HFFc6 (cell line): Measurements from ENCODE around the gene TP73. TPM values are rescaled to one million over a fixed set of nuclear protein-coding genes. Genes with fewer than 3 reads are reported as not detected.
"Not testable (repeated sequence)": the region's sequence is repeated elsewhere in the genome, so short reads cannot be mapped to it uniquely, and the experiment has no call there.

ENCODE experiments used
- DNase-seq: peaks from one replicate; pipeline ENCODE4 v3.0.0-alpha.2; 2018
- H3K27ac Mint-ChIP-seq: 2 replicates; pipeline ENCODE4 v1.8.0; 2020; ENCODE audit warnings: mild to moderate bottlenecking, mixed read lengths
- H3K27me3 Mint-ChIP-seq: 2 replicates; pipeline ENCODE4 v1.8.0; 2021; ENCODE audit warnings: mild to moderate bottlenecking, moderate library complexity, mixed read lengths; ENCODE audit not compliant: insufficient read depth
- H3K36me3 Mint-ChIP-seq: 2 replicates; pipeline ENCODE4 v1.8.0; 2021; ENCODE audit warnings: low read depth, mixed read lengths
- H3K4me1 Mint-ChIP-seq: 2 replicates; pipeline ENCODE4 v1.8.0; 2020; ENCODE audit warnings: low read depth, mixed read lengths
- H3K4me3 Mint-ChIP-seq: 2 replicates; pipeline ENCODE4 v1.8.0; 2020; ENCODE audit warnings: mild to moderate bottlenecking, moderate library complexity, mixed read lengths
- H3K9me3 Mint-ChIP-seq: 2 replicates; pipeline ENCODE4 v1.8.0; 2020; ENCODE audit warnings: mild to moderate bottlenecking, mixed read lengths
- total RNA-seq, 6 experiments: library from RNA; stranded (reverse); fragmentation: NEBNext Ultra II Directional; extraction: Animal tissue kit (Norgen Biotek cat#: 25700); gene quantifications; 2 replicates in 1 of 6; 3 replicates in 5 of 6; pipeline ENCODE4 v1.2.3, GENCODE V29; 2021
- TF ChIP-seq, protein P1 (sequence below): fragments of 200-600 bp; sonication (generic); IDR thresholded peaks from 2 replicates; pipeline ENCODE4 v1.5.0; 2021; ENCODE audit warnings: antibody characterized with exemption, mild to moderate bottlenecking

Gene TP73
- total RNA-seq, 6 experiments from 2014 or later: not detected

DNA sequence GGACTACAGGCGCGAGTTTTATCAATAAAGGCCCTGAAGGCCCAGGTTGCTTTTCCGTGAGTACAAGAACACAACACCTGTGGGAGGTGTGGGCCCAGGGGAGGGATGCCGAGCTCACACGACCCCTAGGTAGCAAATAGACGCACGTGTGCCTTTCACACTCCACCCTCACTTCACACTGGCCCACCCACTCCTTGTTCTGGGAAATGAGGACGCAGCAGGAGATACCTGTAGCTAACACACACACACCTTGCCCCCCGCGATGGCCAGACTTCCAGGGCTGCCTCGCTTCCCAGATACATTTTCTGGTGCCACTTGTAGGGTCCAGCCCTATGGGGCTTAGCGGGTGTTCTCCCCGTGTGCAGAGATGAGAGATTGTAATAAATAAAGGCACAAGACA is 95.6 kb downstream of the TP73 start:
- Mint-ChIP-seq H3K9me3 (no peaks in the 10 kb centered on the region), H3K4me1 (0 out of 2 replicates have a peak, but pooled peaks cover 12% of the 10 kb centered on the region), H3K36me3 (no peaks in the 10 kb centered on the region), H3K27me3 (peaks cover 33% of the 10 kb centered on the region), H3K27ac (no peak overlapping the region), H3K4me3 (peak overlapping the region; percentile 61)
- no peak for DNase-seq
- TF ChIP-seq, protein P1, sequence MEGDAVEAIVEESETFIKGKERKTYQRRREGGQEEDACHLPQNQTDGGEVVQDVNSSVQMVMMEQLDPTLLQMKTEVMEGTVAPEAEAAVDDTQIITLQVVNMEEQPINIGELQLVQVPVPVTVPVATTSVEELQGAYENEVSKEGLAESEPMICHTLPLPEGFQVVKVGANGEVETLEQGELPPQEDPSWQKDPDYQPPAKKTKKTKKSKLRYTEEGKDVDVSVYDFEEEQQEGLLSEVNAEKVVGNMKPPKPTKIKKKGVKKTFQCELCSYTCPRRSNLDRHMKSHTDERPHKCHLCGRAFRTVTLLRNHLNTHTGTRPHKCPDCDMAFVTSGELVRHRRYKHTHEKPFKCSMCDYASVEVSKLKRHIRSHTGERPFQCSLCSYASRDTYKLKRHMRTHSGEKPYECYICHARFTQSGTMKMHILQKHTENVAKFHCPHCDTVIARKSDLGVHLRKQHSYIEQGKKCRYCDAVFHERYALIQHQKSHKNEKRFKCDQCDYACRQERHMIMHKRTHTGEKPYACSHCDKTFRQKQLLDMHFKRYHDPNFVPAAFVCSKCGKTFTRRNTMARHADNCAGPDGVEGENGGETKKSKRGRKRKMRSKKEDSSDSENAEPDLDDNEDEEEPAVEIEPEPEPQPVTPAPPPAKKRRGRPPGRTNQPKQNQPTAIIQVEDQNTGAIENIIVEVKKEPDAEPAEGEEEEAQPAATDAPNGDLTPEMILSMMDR: no peak

DNA sequence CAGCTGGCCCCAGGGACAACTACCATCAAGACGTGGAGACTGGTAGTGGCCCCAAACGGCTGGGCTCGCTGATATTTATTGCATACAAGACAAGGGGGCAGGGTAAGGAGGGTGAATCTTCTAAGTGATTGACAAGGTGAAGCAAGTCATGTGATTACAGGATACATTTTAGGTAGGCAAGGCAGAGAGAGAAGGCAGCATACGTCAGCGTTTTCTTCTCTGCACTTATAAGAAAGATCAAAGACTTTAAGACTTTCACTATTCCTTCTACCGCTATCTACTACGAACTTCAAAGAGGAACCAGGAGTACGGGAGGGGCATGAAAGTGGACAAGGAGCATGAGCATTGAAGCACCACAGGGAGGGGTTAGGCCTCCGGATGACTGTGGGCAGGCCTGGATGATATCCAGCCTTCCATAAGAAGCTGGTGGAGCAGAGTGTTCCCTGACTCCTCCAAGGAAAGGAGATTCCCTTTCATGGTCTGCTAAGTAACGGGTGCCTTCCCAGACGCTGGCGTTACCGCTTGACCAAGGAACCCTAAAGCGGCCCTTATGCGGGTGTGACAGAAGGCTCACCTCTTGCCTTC is 96.1 kb downstream of the TP73 start:
- H3K27me3 Mint-ChIP-seq: peaks cover 35% of the 10 kb centered on the region
- H3K36me3 Mint-ChIP-seq, H3K4me3 Mint-ChIP-seq, DNase-seq, H3K9me3 Mint-ChIP-seq, H3K27ac Mint-ChIP-seq, H3K4me1 Mint-ChIP-seq: not testable (repeated sequence)

DNA sequence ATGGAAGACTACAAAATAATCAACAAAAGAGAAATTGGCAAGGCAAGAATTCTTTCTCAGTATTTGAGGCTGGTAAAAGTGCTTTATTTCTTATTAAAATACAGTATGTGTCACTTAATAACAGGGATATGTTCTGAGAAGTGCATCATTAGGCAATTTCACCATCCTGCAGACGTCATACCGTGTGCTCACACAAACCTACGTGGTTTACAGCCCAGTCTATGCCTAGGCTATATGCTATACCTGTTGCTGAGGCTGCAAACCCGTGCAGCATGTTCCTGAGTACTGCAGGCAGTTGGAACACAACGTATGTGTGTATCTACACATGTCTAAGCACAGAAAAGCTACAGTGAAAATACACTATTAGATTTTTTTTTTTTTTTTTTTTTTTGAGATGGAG is 97.2 kb downstream of the TP73 start:
- 0 out of 2 replicates have a peak, but pooled peaks cover 5% of the 10 kb centered on the region for H3K4me1 Mint-ChIP-seq
- H3K4me3 Mint-ChIP-seq: no peak overlapping the region
- H3K9me3 Mint-ChIP-seq: no peaks in the 10 kb centered on the region
- H3K27ac Mint-ChIP-seq: no peak overlapping the region
- DNase-seq: no peak
- no peaks in the 10 kb centered on the region for H3K36me3 Mint-ChIP-seq
- H3K27me3 Mint-ChIP-seq: peaks cover 43% of the 10 kb centered on the region
- TF ChIP-seq, protein P1: no peak

DNA sequence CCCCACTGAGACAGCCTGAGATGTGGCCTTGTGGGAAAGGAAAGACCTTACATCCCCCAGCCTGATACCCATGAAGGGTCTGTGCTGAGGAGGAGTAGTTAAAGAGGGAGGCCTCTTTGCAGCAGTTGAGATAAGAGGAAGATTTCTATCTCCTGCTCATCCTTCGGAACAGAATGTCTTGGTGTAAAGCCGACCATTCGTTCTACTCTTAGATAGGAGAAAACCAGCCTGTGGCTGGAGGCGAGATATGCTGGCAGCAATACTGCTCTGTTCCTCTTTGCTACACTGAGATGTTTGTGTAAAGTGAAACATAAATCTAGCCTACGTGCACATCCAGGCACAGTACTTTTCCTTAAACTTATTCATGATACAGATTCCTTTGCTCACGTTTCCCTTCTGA is 98.4 kb downstream of the TP73 start:
- TF ChIP-seq, protein P1: no peak
- H3K27ac Mint-ChIP-seq: no peak overlapping the region
- H3K4me3 Mint-ChIP-seq: peak overlapping the region; percentile 19; the same call in 1 of the 2 replicates
- H3K9me3 Mint-ChIP-seq: no peaks in the 10 kb centered on the region
- peaks cover 50% of the 10 kb centered on the region for H3K27me3 Mint-ChIP-seq
- no peak for DNase-seq
- 0 out of 2 replicates have a peak, but pooled peaks cover 5% of the 10 kb centered on the region for H3K4me1 Mint-ChIP-seq
- no peaks in the 10 kb centered on the region for H3K36me3 Mint-ChIP-seq

DNA sequence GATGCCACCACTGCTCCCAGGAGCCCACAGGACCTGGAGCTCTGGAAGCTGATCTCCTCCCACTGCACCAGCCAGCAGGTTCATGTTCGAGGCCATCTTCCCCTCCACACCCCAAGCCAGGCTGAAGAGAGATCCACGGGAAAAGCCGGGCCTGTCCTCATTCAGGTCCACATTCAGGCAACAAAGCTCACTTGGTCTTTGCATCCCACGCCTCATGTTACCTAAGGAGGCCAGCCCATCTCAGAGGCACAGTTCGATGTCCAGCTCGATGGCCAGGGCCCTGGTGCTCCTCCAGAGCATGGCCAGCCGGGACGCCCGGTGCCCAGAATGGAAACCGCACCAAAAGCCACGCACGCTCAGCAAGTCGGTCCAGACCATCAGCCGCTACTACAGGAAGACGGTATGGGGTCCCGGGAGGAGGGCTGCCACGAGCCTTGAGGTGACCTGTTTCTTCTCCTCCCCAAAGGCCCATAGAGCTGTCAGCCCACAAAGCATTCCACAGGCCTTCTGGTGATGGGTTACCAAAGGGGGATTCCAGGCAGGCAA is 100.2 kb downstream of the TP73 start, which contains the start of gene CCDC27:
Gene CCDC27, plus strand, starts transcription at position 51 of the 546 bp plus-strand sequence. Its CDS starts 32 bp downstream, at position 83.
- no peak within 1 kb of the TSS for H3K27ac Mint-ChIP-seq
- no peaks in the 10 kb centered on the region for H3K4me1 Mint-ChIP-seq
- H3K9me3 Mint-ChIP-seq: no peaks in the 10 kb centered on the region
- TF ChIP-seq, protein P1: no peak
- H3K4me3 Mint-ChIP-seq: no peak within 1 kb of the TSS; the same call in 1 of the 2 replicates
- DNase-seq: no peak
- H3K36me3 Mint-ChIP-seq: no peaks in the 10 kb centered on the region
- peaks cover 45% of the 10 kb centered on the region for H3K27me3 Mint-ChIP-seq

DNA sequence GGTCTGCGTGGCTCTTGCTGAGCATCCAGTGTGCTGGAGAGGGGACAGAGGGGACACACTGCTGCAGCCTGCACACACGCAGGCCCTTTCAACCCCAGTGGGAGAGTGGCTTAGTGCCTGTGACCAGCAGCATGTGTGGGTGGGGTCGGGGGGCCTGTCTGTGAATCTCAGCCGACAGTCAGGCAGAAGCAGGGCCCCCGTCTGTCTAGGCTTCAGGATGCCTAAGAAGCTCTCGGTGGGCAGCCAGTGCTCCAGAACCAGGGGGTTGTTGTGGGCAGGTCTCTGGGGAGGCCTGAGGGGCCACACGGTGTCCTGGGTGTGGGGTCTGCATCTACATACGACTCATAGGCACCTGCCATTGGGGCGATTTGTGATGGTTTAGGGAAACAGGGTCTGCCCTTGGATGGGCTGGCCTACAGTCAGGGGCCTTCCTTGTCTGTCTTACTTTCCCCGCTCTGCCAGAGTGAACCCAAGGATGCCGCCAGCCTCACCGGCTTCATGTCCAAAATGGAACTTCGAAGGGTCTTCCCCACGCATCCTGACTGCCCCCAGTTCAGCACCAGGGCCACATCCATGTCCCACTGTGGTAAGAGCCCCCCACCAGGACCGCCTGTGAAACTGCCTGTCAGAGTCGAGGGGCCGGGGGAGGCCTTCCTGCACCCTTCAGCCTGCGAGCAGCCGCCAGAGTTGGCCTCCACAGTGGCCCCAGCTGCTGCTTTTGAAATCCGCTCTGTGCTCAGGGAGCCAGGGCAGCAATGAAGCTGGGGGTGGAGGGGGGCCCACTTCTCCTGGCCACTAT is 101.5 kb downstream of the TP73 start:
- H3K9me3 Mint-ChIP-seq: no peaks in the 10 kb centered on the region
- DNase-seq: no peak
- no peaks in the 10 kb centered on the region for H3K4me1 Mint-ChIP-seq
- no peak overlapping the region for H3K27ac Mint-ChIP-seq
- no peak overlapping the region for H3K4me3 Mint-ChIP-seq
- TF ChIP-seq, protein P1: no peak
- no peaks in the 10 kb centered on the region for H3K36me3 Mint-ChIP-seq
- peaks cover 48% of the 10 kb centered on the region for H3K27me3 Mint-ChIP-seq
